Testis (tissue), 3 donors: ENCODE results near the gene DOCK7. TPM values are rescaled to one million over a fixed set of nuclear protein-coding genes. Genes with fewer than 3 reads are reported as not detected.
"Not testable (repeated sequence)": the region's sequence is repeated elsewhere in the genome, so short reads cannot be mapped to it uniquely, and the experiment has no call there.

ENCODE experiments used
- DNase-seq: peaks from one replicate; pipeline ENCODE4 v3.0.0-alpha.2; 2019
- H3K27ac ChIP-seq, 2 donors: fragments of 200-600 bp; sonication (generic); one replicate each; pipeline ENCODE4 v1.5.1; 2019
- H3K27me3 ChIP-seq: fragments of 200-600 bp; sonication (generic); one replicate; pipeline ENCODE4 v1.5.1; 2019
- H3K36me3 ChIP-seq: fragments of 200-600 bp; sonication (generic); one replicate; pipeline ENCODE4 v1.5.1; 2017; ENCODE audit warnings: low read depth; ENCODE audit errors: missing control alignments
- H3K4me1 ChIP-seq: fragments of 200-600 bp; sonication (generic); one replicate; pipeline ENCODE4 v1.5.1; 2019
- H3K4me3 ChIP-seq, 2 donors: fragments of 200-600 bp; sonication (generic); one replicate each; pipeline ENCODE4 v1.5.1; 2017 to 2019
- H3K9me3 ChIP-seq: fragments of 200-600 bp; sonication (generic); one replicate; pipeline ENCODE4 v1.5.1; 2017
- CTCF ChIP-seq, 3 experiments: fragments of 450-650 bp in 2 of 3; fragments of 200-600 bp in 1 of 3; sonication (generic) in 1 of 3; IDR thresholded peaks; one replicate each; pipeline ENCODE4 v1.5.1; 2016 to 2019; ENCODE audit warnings: antibody characterized with exemption in 3 of 3, mild to moderate bottlenecking in 2 of 3, moderate library complexity in 1 of 3
- POLR2A ChIP-seq: fragments of 450-650 bp; IDR thresholded peaks from one replicate; pipeline ENCODE4 v1.6.1; 2017; ENCODE audit warnings: antibody characterized with exemption, mild to moderate bottlenecking, moderate library complexity
- WGBS, 2 donors: methylation state at CpG; one replicate each; pipeline ENCODE4 v1.1.5; 2018; 5-methylcytosine and 5-hydroxymethylcytosine counted together
- intact Hi-C: fragments of 100-400 bp; cut with DNase I; formaldehyde crosslinking; loops from one replicate; pipeline ENCODE4 v1.15.1; 2023; ENCODE audit warnings: low total_unique reads
- polyA plus RNA-seq: library from polyadenylated mRNA; stranded (reverse); fragments of 350-450 nt; fragmentation: Illumina TruSeq; extraction: RNeasy Lipid Tissue Mini Kit (QIAGEN cat#74804); gene quantifications from one replicate; pipeline ENCODE4 v1.2.3, GENCODE V29; 2014; ENCODE audit warnings: low read depth, low replicate concordance; ENCODE audit not compliant: insufficient read depth
- total RNA-seq, 2 donors: library from RNA; depleted of rRNA; stranded (reverse); fragments of >200 nt; gene quantifications; one replicate each; pipeline ENCODE4 v1.2.3, GENCODE V29; 2016

DOCK7 gene
- total and polyA plus RNA-seq, 3 donors from 2014 or later = 42.2 to 122 (median 94.3) TPM

GRCh38 chr1:62712336-62713243 lies 24.4 kb upstream of the DOCK7 start:
- no peak overlapping the region for H3K27ac ChIP-seq
- intact Hi-C loops = no loop called here
- no peaks in the 10 kb centered on the region for H3K36me3 ChIP-seq
- no peaks in the 10 kb centered on the region for H3K9me3 ChIP-seq
- no peaks in the 10 kb centered on the region for H3K27me3 ChIP-seq
- H3K4me1 ChIP-seq = no peaks in the 10 kb centered on the region
- TF ChIP-seq CTCF (IDR thresholded peaks at IDR 0.05) = no peak
- TF ChIP-seq POLR2A = no peak
- DNase-seq = no peak
- 92 to 93% methylated on average over 3 of the region's 3 CpGs for WGBS, 2 donors
- no peak overlapping the region for H3K4me3 ChIP-seq

DNA sequence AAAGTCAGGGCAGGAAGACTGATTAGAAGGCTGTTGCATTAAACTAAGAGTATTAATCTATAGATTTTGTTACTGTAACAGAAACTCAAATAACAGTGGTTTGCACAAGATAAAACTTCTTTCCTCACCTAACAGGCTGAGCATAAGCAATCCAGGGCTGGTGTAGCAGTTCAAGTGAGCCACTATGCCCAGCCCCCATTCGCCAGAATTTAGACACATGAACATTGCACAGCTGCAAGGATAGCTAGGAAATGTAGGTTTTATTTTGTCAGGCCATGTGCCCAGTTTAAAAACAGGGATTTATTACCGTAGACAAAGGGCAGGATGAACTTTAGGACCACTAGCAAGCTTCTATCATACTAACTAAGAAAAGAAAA lies 19.5 kb upstream of the DOCK7 start:
- Histone ChIP-seq H3K27ac (no peak overlapping the region), H3K27me3 (no peaks in the 10 kb centered on the region), H3K36me3 (no peaks in the 10 kb centered on the region), H3K4me1 (no peaks in the 10 kb centered on the region), H3K9me3 (no peaks in the 10 kb centered on the region), H3K4me3 (no peak overlapping the region)
- intact Hi-C loops = no loop called here
- WGBS, 2 donors = 86 to 88% methylated on average over 2 of the region's 2 CpGs
- no peak for TF ChIP-seq CTCF (IDR thresholded peaks at IDR 0.05)
- no peak for TF ChIP-seq POLR2A
- DNase-seq = no peak

DNA sequence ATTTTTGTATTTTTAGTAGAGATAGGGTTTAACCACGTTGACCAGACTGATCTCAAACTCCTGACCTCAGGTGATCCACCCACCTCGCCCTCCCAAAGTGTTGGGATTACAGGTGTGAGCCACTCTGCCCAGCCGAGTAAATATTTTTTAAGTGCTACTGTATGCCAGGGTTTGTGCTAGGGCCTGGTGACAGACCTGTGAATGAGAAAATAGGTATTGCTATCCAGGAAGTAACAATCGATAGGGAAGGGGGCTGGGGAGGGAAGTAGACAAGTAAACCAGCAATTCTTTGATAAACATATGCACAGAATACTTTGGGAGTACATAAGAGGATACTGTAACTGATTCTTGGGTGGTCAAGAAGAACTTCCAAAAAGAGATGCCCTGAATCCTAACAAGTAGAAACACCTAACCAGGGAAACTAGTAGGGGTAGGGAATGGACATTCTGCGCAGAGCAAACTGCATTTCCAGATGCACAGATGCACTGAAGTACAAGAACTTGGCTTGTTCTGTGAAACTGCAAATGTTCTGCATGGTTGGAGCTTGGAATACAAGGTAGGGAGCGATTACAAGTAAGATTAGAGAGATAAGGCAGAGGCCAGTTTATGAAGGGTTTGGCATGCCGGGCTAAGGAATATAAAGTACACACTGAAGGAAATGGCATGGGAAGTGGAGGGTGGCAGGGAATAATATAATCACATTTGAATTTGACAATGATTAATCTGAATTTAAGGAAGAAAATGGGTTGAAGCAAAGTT lies 19.0 kb upstream of the DOCK7 start:
- Histone ChIP-seq H3K4me3 (no peak overlapping the region), H3K9me3 (no peaks in the 10 kb centered on the region), H3K27ac (no peak overlapping the region), H3K4me1 (no peaks in the 10 kb centered on the region), H3K27me3 (no peaks in the 10 kb centered on the region), H3K36me3 (no peaks in the 10 kb centered on the region)
- DNase-seq = no peak
- TF ChIP-seq CTCF (IDR thresholded peaks at IDR 0.05) = no peak
- TF ChIP-seq POLR2A = no peak
- intact Hi-C loops = no loop called here
- WGBS, 2 donors = 76 to 84% methylated on average over 6 to 7 of the region's 7 CpGs

- H3K27ac ChIP-seq, H3K27me3 ChIP-seq, H3K36me3 ChIP-seq, DNase-seq, H3K9me3 ChIP-seq, H3K4me3 ChIP-seq, H3K4me1 ChIP-seq, intact Hi-C loops: not testable (repeated sequence)
- 92% methylated on average over 5 of the region's 5 CpGs for WGBS, 2 donors
Measured at GRCh38 chr1:62698161-62698560, 10.0 kb upstream of the DOCK7 start.

DNA sequence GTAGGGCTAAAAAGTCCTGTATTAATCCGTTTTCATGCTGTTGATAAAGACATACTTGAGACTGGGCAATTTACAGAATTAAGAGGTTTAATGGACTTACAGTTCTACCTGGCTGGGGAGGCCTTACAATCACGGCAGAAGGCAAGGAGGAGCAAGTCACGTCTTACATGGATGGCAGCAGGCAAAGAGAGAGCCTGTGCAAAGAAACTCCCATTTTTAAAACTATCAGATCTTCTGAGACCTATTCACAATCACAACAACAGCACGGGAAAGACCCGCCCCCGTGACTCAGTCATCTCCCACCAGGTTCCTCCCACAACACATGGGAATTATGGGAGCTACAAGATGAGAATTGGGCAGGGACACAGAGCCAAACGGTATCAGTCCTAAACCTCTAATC lies 6.3 kb upstream of the DOCK7 start:
- intact Hi-C loops, H3K27ac ChIP-seq, H3K4me3 ChIP-seq, H3K27me3 ChIP-seq, H3K36me3 ChIP-seq, DNase-seq, H3K9me3 ChIP-seq: not testable (repeated sequence)
- peaks cover 22% of the 10 kb centered on the region for H3K4me1 ChIP-seq
- WGBS, 2 donors = 84 to 86% methylated on average over 7 of the region's 7 CpGs
